Liver (tissue), 3 donors: Measurements from ENCODE around the gene RPUSD1.
"Not testable (repeated sequence)": the region's sequence is repeated elsewhere in the genome, so short reads cannot be mapped to it uniquely, and the experiment has no call there.

Experiments used
- ATF3 ChIP-seq: IDR thresholded peaks from 2 replicates; pipeline ENCODE4 v1.6.1; 2016; ENCODE audit warnings: antibody characterized with exemption
- CTCF ChIP-seq: fragments of 150-350 bp; IDR thresholded peaks from 2 replicates; pipeline ENCODE4 v1.5.1; 2017; ENCODE audit warnings: improper control_type of control experiment, low read depth, low read length; ENCODE audit not compliant: missing input control
- MAX ChIP-seq: IDR thresholded peaks from 2 replicates; pipeline ENCODE4 v1.6.1; 2016; ENCODE audit warnings: antibody characterized with exemption
- RAD21 ChIP-seq, 2 donors: IDR thresholded peaks; 2 replicates each; pipeline ENCODE4 v1.6.1; 2016; ENCODE audit warnings: antibody characterized with exemption in 2 of 2, mild to moderate bottlenecking in 2 of 2
- REST ChIP-seq: IDR thresholded peaks from 2 replicates; pipeline ENCODE4 v1.6.1; 2016; ENCODE audit warnings: antibody characterized with exemption, mild to moderate bottlenecking
- TAF1 ChIP-seq: conservative IDR thresholded peaks from 2 replicates; pipeline ENCODE4 v1.6.1; 2016; ENCODE audit warnings: antibody characterized with exemption, mild to moderate bottlenecking
- donor health status: healthy.
- donor health status: healthy.

GRCh38 chr16:820044-820408 lies 31.8 kb upstream of the RPUSD1 start:
- not testable (repeated sequence) for TF ChIP-seq ATF3; CTCF; RAD21 (IDR thresholded peaks at IDR 0.05); TAF1; REST; MAX
